K562 (cell line): ENCODE measurements around the gene CAPZB. TPM values are rescaled to one million over a fixed set of nuclear protein-coding genes. Genes with fewer than 3 reads are reported as not detected.

Source experiments
- ATF7 ChIP-seq: fragments of 450-650 bp; IDR thresholded peaks from 2 replicates; pipeline ENCODE4 v1.7.1; 2014; ENCODE audit warnings: mild to moderate bottlenecking, moderate library complexity
- CC2D1A ChIP-seq: fragments of 450-650 bp; IDR thresholded peaks from 2 replicates; pipeline ENCODE4 v1.6.1; 2017; ENCODE audit warnings: mild to moderate bottlenecking
- FOS ChIP-seq: IDR thresholded peaks from 3 replicates; pipeline ENCODE4 v1.6.1; 2011; ENCODE audit not compliant: insufficient read length; ENCODE audit errors: extremely low read depth
- FUS ChIP-seq: fragments of 200-400 bp; formaldehyde crosslinking; optimal IDR thresholded peaks from 2 replicates; pipeline ENCODE3; 2017; ENCODE audit warnings: low read depth, low read length
- HDAC1 ChIP-seq, 2 experiments: fragments of 450-650 bp; IDR thresholded peaks; 2 replicates each; pipeline ENCODE4 v1.6.1; 2016 to 2017; ENCODE audit warnings: inconsistent platforms in 1 of 2, mild to moderate bottlenecking in 1 of 2, moderate library complexity in 1 of 2
- HLTF ChIP-seq: fragments of 450-650 bp; IDR thresholded peaks from 2 replicates; pipeline ENCODE4 v1.6.1; 2016
- HNRNPK ChIP-seq: fragments of 200-400 bp; formaldehyde crosslinking; IDR thresholded peaks from one replicate; pipeline ENCODE4 v1.6.1; 2018; ENCODE audit warnings: mild to moderate bottlenecking, low read depth, low read length; ENCODE audit not compliant: poor library complexity, severe bottlenecking
- KLF10 ChIP-seq: fragments of 250-450 bp; sonication (Bioruptor Pico); IDR thresholded peaks from 2 replicates; pipeline ENCODE4 v1.6.1; 2021; ENCODE audit warnings: matching md5 sums
- NFRKB ChIP-seq: fragments of 450-650 bp; IDR thresholded peaks from 2 replicates; pipeline ENCODE4 v1.6.1; 2016; ENCODE audit warnings: low read depth
- PPARD ChIP-seq: fragments of 250-450 bp; sonication (Bioruptor Pico); IDR thresholded peaks from 2 replicates; pipeline ENCODE4 v1.8.0; 2022; ENCODE audit warnings: inconsistent platforms, mild to moderate bottlenecking, moderate library complexity
- TCF7L2 ChIP-seq: fragments of 150-350 bp; IDR thresholded peaks from 2 replicates; pipeline ENCODE4 v1.6.1; 2016; ENCODE audit warnings: low read depth, mild to moderate bottlenecking, low read length, moderate library complexity
- WHSC1 ChIP-seq: IDR thresholded peaks from one replicate; pipeline ENCODE4 v1.6.1; 2012; ENCODE audit warnings: low read length, control low read depth, inconsistent platforms
- YBX1 ChIP-seq: fragments of 450-650 bp; IDR thresholded peaks from 2 replicates; pipeline ENCODE4 v1.7.1; 2016; ENCODE audit warnings: mild to moderate bottlenecking
- ZNF134 ChIP-seq: fragments of 250-450 bp; sonication (Bioruptor Pico); conservative IDR thresholded peaks from 2 replicates; pipeline ENCODE4 v1.4.0; 2020
- ZNF707 ChIP-seq: fragments of 250-450 bp; sonication (Bioruptor Pico); conservative IDR thresholded peaks from 2 replicates; pipeline ENCODE4 v1.8.0; 2022; ENCODE audit warnings: inconsistent platforms, mild to moderate bottlenecking, moderate library complexity
- polyA plus RNA-seq, 8 experiments: library from polyadenylated mRNA; depleted of rRNA in 4 of 8; stranded (reverse) in 5 of 8; unstranded in 3 of 8; fragments of >200 nt; fragmentation: Nextera tagmentation in 2 of 8; fragmentation: Illumina TruSeq in 1 of 8; extraction: Ambion mirVana in 2 of 8; extraction: Trizol in 1 of 8; gene quantifications; 2 replicates each; pipeline versions ENCODE4 v1.2.1 to v1.2.3, GENCODE V29; 2011 to 2014; ENCODE audit warnings: inconsistent platforms in 1 of 8, missing spikeins in 1 of 8
- total RNA-seq, 7 experiments: library from RNA; depleted of rRNA in 6 of 7; stranded (reverse); fragments of >200 nt in 6 of 7; fragmentation: Illumina TruSeq in 2 of 7; extraction: Trizol in 2 of 7; gene quantifications; 2 replicates each; pipeline versions ENCODE4 v1.2.1 to v1.2.3, GENCODE V29; 2011 to 2021; ENCODE audit warnings: low replicate concordance in 1 of 7
- TF ChIP-seq, protein P1 (sequence below), 2 experiments: fragments of 450-650 bp; conservative IDR thresholded peaks; 2 replicates each; pipeline ENCODE4 v1.6.1; 2017; ENCODE audit warnings: mild to moderate bottlenecking in 2 of 2, moderate library complexity in 2 of 2
- TF ChIP-seq, protein P2 (sequence below): fragments of 250-450 bp; sonication (Bioruptor Pico); IDR thresholded peaks from 2 replicates; pipeline ENCODE4 v1.5.0; 2020; ENCODE audit warnings: mild to moderate bottlenecking
- TF ChIP-seq, protein P3 (sequence below): fragments of 450-650 bp; IDR thresholded peaks from 2 replicates; pipeline ENCODE4 v1.7.0; 2016; ENCODE audit warnings: borderline replicate concordance
- TF ChIP-seq, protein P4 (sequence below): sonication (generic); formaldehyde crosslinking; IDR thresholded peaks from 2 replicates; pipeline ENCODE4 v1.8.0; 2022; ENCODE audit warnings: mild to moderate bottlenecking, missing genetic modification reagents, borderline replicate concordance

Gene CAPZB
- total and polyA plus RNA-seq, 9 of the 15 experiments (the other 6 are each of a cell fraction or from before 2014, with no cell fraction given): 57.6 to 297 (median 125) TPM

DNA sequence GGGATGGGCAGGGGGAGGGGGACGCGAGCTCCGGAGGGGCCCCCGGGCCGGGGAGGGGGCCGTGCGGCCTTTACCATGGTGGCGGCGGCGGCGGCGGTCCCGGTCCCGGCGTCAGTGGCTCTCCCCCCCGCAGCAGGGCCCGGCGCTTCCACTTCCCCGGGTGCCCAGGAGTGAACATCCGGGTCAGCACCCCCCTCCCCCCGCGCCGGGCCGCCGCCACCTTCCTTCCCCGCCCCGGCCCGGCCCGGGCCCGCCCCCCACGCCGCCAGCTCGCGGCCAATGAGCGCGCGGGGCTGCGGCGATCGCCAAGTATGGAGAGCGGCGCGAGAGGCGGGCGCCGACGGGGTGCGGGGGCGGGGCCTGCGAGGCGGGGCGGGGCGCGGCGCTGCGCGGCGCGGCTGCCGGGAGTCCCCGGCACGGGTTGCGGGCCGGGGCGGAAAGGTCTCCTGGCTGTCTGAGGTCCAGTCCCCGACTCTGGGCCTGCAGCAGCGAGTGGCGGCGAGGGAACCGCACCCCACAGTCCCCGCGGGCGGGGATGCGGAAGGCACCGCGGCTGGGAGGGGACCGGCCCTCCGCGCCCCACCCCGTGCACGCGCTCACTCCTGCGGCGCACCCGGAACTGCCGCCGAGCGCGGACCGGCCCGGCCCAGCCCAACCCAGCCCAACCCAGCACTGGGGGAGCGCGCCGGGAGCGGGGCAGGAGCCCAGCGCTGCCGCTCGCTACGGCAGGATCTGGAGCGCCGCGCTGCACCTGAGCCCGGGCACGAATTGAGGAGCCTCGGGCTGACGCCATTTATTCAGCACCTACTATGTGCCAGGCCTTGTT, at the start of gene CAPZB (continued):
- TF ChIP-seq, protein P1, sequence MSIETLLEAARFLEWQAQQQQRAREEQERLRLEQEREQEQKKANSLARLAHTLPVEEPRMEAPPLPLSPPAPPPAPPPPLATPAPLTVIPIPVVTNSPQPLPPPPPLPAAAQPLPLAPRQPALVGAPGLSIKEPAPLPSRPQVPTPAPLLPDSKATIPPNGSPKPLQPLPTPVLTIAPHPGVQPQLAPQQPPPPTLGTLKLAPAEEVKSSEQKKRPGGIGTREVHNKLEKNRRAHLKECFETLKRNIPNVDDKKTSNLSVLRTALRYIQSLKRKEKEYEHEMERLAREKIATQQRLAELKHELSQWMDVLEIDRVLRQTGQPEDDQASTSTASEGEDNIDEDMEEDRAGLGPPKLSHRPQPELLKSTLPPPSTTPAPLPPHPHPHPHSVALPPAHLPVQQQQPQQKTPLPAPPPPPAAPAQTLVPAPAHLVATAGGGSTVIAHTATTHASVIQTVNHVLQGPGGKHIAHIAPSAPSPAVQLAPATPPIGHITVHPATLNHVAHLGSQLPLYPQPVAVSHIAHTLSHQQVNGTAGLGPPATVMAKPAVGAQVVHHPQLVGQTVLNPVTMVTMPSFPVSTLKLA (conservative IDR thresholded peaks at IDR 0.05): peak; percentile 49 to 87; a peak in 3 of 4 replicates
- TF ChIP-seq, protein P2, sequence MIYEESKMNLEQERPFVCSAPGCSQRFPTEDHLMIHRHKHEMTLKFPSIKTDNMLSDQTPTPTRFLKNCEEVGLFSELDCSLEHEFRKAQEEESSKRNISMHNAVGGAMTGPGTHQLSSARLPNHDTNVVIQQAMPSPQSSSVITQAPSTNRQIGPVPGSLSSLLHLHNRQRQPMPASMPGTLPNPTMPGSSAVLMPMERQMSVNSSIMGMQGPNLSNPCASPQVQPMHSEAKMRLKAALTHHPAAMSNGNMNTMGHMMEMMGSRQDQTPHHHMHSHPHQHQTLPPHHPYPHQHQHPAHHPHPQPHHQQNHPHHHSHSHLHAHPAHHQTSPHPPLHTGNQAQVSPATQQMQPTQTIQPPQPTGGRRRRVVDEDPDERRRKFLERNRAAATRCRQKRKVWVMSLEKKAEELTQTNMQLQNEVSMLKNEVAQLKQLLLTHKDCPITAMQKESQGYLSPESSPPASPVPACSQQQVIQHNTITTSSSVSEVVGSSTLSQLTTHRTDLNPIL (CRISPR knock-in tag): no peak
- TF ChIP-seq ZNF134 (CRISPR knock-in tag) (no peak), FOS (no peak), FUS (no peak), CC2D1A (no peak), ATF7 (peak; percentile 71), HNRNPK (no peak), PPARD (CRISPR knock-in tag) (no peak), ZNF707 (CRISPR knock-in tag) (no peak), KLF10 (CRISPR knock-in tag) (no peak), NFRKB (peak; percentile 50; the same call in 1 of the 2 replicates), HDAC1 (IDR thresholded peaks at IDR 0.05) (peak in 1 of 2 experiments; percentile 61; a peak in 1 of 4 replicates), HLTF (0 out of 2 replicates have a peak, but pooled peaks have one; percentile 9), YBX1 (no peak), WHSC1 (no peak), TCF7L2 (no peak)
- TF ChIP-seq, protein P3, sequence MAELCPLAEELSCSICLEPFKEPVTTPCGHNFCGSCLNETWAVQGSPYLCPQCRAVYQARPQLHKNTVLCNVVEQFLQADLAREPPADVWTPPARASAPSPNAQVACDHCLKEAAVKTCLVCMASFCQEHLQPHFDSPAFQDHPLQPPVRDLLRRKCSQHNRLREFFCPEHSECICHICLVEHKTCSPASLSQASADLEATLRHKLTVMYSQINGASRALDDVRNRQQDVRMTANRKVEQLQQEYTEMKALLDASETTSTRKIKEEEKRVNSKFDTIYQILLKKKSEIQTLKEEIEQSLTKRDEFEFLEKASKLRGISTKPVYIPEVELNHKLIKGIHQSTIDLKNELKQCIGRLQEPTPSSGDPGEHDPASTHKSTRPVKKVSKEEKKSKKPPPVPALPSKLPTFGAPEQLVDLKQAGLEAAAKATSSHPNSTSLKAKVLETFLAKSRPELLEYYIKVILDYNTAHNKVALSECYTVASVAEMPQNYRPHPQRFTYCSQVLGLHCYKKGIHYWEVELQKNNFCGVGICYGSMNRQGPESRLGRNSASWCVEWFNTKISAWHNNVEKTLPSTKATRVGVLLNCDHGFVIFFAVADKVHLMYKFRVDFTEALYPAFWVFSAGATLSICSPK: no peak
- TF ChIP-seq, protein P4, sequence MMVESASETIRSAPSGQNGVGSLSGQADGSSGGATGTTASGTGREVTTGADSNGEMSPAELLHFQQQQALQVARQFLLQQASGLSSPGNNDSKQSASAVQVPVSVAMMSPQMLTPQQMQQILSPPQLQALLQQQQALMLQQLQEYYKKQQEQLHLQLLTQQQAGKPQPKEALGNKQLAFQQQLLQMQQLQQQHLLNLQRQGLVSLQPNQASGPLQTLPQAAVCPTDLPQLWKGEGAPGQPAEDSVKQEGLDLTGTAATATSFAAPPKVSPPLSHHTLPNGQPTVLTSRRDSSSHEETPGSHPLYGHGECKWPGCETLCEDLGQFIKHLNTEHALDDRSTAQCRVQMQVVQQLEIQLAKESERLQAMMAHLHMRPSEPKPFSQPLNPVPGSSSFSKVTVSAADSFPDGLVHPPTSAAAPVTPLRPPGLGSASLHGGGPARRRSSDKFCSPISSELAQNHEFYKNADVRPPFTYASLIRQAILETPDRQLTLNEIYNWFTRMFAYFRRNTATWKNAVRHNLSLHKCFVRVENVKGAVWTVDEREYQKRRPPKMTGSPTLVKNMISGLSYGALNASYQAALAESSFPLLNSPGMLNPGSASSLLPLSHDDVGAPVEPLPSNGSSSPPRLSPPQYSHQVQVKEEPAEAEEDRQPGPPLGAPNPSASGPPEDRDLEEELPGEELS (CRISPR knock-in tag): no peak
